HG03342 (cell line): Measurements from ENCODE around the gene PCSK4.
A peak's percentile ranks its signal among the peaks of the same experiment; 100 is the strongest.
"Not testable (repeated sequence)": the region's sequence is repeated elsewhere in the genome, so short reads cannot be mapped to it uniquely, and the experiment has no call there.

ENCODE experiments used
- ATAC-seq: cut with Tn5 transposase; IDR thresholded peaks from one replicate; pipeline ENCODE4 v1.9.1; 2021; ENCODE audit warnings: mild to moderate bottlenecking, moderate library complexity; ENCODE audit not compliant: unreplicated experiment

PCSK4 gene

GRCh38 chr19:1522838-1523237 is 32.7 kb upstream of the PCSK4 start:
- ATAC-seq: no peak

- no peak for ATAC-seq
Observed at GRCh38 chr19:1522061-1522460, 31.9 kb upstream of the PCSK4 start.

GRCh38 chr19:1521636-1522035 is 31.5 kb upstream of the PCSK4 start:
- ATAC-seq: no peak

- no peak for ATAC-seq
Observed at GRCh38 chr19:1520203-1520780, 30.1 kb upstream of the PCSK4 start.

DNA sequence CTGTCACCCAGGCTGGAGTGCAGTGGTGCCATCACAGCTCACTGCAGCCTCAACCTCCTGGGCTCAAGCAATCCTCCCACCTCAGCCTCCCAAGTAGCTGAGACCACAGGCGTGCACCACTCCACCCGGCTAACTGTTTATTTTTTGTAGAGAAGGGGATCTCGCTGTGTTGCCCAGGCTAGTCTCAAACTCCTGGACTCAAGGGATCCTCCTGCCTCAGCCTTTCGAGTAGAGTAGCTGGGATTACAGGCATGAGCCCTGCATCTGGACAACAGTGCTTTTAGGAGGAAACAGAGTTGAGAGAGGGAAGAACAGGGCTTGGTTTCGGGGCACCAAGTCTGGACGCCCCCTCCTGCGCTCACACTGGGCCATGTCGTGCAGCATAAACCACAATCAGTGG is 29.7 kb upstream of the PCSK4 start:
- not testable (repeated sequence) for ATAC-seq

- no peak for ATAC-seq
Observed at GRCh38 chr19:1518471-1518870, 28.3 kb upstream of the PCSK4 start.

DNA sequence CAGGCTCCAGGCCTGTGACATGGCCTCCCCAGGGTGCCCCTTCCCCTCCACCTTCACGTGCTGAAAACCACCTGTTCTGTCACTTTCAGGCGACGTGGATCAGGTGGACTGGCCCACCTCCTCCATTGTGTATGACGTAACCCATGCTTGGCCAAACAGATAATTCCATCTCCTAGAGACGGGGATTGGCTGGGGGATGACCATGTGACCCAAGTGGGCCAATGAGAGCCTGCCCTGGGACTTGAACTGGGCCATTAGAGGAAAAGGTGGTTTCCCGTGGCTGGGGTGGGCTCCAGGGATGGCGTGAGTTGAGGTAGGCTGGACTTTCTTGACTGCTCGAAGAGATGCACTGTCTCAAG is 26.2 kb upstream of the PCSK4 start:
- no peak for ATAC-seq

- no peak for ATAC-seq
Observed at GRCh38 chr19:1514986-1515721, 25.0 kb upstream of the PCSK4 start.

DNA sequence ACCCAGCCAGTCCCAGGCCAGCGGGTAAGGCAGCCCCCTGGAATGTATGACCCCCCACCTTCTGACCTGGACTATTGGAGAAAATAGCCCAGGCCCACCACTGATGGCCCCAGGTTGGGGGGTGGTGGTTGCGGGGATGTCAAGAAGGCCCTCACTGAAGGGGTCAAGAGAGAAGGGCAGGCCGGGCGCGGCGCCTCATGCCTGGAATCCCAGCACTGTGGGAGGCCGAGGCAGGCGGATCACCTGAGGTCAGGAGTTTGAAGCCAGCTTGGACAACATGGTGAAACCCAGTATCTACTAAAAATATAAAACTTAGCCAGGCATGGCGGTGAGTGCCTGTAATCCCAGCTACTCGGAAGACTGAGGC is 24.1 kb upstream of the PCSK4 start:
- no peak for ATAC-seq

- no peak for ATAC-seq
Observed at GRCh38 chr19:1513499-1514294, 23.5 kb upstream of the PCSK4 start.

DNA sequence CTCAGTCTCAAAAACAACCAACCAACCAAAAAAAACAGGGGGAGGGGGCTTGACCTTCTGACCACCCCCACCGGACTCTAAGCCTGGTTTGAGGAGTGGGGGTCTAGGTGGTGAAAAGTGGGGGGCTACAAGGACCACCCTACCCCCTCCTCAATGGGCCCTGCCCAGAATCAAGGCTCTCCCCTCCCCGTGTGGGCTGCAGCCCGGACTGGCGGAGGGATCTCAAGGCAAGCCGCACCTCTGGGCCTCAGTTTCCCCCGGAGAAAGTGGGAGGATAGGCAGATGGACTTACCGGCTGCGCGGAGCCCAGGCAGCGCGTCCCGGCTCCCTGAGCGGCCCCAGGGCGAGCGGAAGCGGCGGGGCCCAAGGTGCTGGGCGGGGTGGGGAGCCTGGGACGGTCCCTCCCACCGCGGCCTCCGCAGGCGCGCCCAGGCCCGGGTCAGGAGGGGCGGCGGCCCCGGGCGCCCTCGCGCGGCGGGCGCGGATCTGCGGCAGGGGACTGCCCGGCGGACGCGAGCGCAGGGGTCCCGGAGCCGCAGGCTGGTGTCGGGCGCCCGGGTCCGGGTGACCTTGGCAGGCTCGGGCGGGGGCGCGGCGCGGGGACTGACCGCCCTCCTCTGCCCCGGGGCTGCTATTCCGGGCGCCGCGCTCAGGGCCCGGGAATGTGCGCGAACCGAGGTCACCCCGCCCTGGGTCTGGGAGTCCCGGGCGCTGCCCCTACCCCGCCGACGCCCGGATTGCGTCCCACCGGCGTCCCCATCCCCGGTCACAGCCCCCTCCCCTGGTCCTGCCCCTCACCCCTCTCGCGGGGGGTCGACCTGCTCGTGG is 22.7 kb upstream of the PCSK4 start, which contains the start of gene ADAMTSL5:
ADAMTSL5 (minus strand) TSS at position 349 of the 828 bp plus-strand sequence. CDS start 2,076 bp downstream, outside the sequence.
- ATAC-seq: no peak

- no peak for ATAC-seq
Observed at GRCh38 chr19:1511318-1512317, 21.5 kb upstream of the PCSK4 start.

- no peak for ATAC-seq
Observed at GRCh38 chr19:1510807-1511206, 20.7 kb upstream of the PCSK4 start.

- no peak for ATAC-seq
Observed at GRCh38 chr19:1510442-1510806, 20.3 kb upstream of the PCSK4 start.

DNA sequence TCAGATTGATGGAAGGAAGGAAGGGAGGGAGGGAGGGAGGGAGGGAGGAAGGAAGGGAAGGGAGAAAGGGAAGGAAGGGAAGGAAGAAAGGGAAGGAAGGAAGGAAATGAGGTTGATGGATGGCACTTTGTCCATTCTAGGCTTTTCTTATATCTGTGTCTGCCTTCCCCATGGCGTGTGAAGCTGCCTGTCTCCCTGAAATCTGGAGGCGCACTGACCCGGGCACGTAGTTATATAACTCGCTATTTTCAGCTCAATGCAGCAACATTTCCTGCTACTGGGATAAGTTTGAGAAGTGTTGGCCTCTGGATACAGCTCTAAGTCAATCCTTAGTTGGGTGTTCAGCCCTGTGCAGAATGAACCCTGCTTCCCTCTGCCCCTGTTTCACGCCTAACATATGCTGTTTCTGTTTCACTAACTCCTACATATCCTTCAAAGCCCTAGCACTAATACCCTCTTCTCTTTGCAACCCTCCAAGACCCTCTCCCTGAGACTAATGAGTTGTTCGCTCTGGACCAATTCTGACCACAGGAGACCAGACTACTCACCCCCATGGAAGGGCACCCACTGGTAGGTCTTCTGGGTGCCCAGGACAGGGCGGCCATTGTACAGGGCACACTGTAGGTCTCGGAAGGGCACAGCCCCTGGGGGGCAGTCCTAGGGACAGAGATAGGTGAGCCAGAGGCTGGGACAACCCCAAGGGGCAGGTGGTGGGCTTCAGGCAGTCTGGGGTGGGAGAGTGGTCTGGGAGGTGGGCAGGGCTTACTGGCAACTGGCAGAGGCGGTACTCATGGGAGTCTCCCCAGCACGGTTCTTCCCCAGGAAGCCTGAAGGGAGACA is 19.7 kb upstream of the PCSK4 start:
- no peak for ATAC-seq

- no peak for ATAC-seq
Observed at GRCh38 chr19:1508507-1508856, 18.3 kb upstream of the PCSK4 start.

DNA sequence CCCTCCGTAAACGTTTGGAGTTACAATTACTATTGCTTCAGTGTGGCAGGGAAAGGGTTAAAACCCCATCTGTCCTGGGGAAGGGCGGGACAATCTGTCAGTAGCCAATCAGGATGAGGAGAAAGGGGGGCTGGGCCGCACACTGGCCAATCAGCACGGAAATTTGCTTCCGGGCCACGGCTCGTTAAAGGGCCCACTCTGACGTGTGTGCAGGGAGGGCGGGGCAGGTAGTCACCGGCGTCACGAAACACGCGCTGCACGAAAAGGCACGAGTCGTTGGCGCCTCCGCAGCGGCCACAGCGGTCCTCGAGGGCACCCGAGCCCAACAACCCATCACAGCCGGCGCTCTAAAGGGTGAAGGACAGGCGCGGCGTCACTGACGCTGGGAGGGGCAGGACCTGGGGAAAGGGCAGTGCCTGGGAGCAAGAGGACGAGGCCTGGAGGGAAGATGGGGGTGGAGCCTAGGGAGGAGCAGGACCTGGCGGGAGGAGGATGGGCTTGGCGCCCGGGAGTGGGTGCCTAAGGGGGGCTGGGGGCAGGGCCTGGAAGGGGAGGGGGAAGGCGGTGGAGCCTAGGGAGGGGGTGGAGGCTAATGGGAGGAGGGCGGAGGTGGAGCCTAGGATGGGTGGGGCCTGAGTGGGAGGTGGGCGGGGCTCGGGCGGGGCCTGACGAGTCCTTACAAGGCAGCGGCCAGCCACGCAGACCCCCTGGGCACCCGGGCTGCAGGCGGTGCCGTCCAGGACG is 17.8 kb upstream of the PCSK4 start:
- ATAC-seq: peak; percentile 64

- no peak for ATAC-seq
Observed at GRCh38 chr19:1507192-1507660, 17.1 kb upstream of the PCSK4 start.
